Dermis blood vessel endothelial cell (primary cell): Measurements from ENCODE around the gene UGT1A10. TPM values are rescaled to one million over a fixed set of nuclear protein-coding genes. Genes with fewer than 3 reads are reported as not detected.

Experiments used
- total RNA-seq: library from RNA; depleted of rRNA; stranded (reverse); fragments of >200 nt; gene quantifications from 2 replicates; pipeline ENCODE4 v1.2.3, GENCODE V29; 2014

UGT1A10 gene
- total RNA-seq, 1 donor from 2014 or later, result not detected

Other genes with a start within 250 kb of the UGT1A10 start
- 21.3 and 40.9 TPM in 2 replicates for gene USP40, start 69.7 kb upstream of the UGT1A10 start, total RNA-seq
- gene UGT1A8, start 18.8 kb upstream of the UGT1A10 start, total RNA-seq, result not detected in 2 replicates
- under 0.01 and 0.05 TPM in 2 replicates for gene UGT1A9, start 35.5 kb downstream of the UGT1A10 start, total RNA-seq
- gene UGT1A7, start 45.5 kb downstream of the UGT1A10 start, total RNA-seq, result not detected in 2 replicates
- gene UGT1A6, start 56.4 kb downstream of the UGT1A10 start, total RNA-seq, result 0.88 and 2.2 TPM in 2 replicates
- not detected in 2 replicates for gene UGT1A5, start 76.5 kb downstream of the UGT1A10 start, total RNA-seq
- 0.09 TPM in 1 of 2 replicates, not detected in the other for gene UGT1A4, start 82.3 kb downstream of the UGT1A10 start, total RNA-seq
- gene UGT1A3, start 92.6 kb downstream of the UGT1A10 start, total RNA-seq, result not detected in 2 replicates
- gene UGT1A1, start 123.8 kb downstream of the UGT1A10 start, total RNA-seq, result not detected in 2 replicates
- gene MROH2A, start 141.9 kb downstream of the UGT1A10 start, total RNA-seq, result not detected in 2 replicates
- gene HJURP, start 218.1 kb downstream of the UGT1A10 start, total RNA-seq, result 10.4 and 19.8 TPM in 2 replicates